ENCODE measurements around the gene PDE3B.

PDE3B gene

GRCh38 chr11:14641801-14642200, 1.8 kb upstream of the PDE3B start:
- no peak for DNase-seq (ENCODE audit: low read depth)
- H3K4me3 ChIP-seq (ENCODE audit: low read depth, low read length), result no peak overlapping the region
- no peak for TF ChIP-seq CTCF (IDR thresholded peaks at IDR 0.05; ENCODE audit: low read depth, low read length, missing control alignments)

GRCh38 chr11:14642453-14642852, 1.2 kb upstream of the PDE3B start:
- no peak for TF ChIP-seq CTCF (IDR thresholded peaks at IDR 0.05; ENCODE audit: low read depth, low read length, missing control alignments)
- no peak overlapping the region for H3K4me3 ChIP-seq (ENCODE audit: low read depth, low read length)
- DNase-seq (ENCODE audit: low read depth), result no peak

- DNase-seq (ENCODE audit: low read depth), result no peak
- TF ChIP-seq CTCF (IDR thresholded peaks at IDR 0.05; ENCODE audit: low read depth, low read length, missing control alignments), result no peak
- H3K4me3 ChIP-seq (ENCODE audit: low read depth, low read length), result peak overlapping the region; percentile 69
Observed at GRCh38 chr11:14642873-14643696, 519 bp upstream of the PDE3B start.

- TF ChIP-seq CTCF (IDR thresholded peaks at IDR 0.05; ENCODE audit: low read depth, low read length, missing control alignments), result peak; percentile 8
- no peak for DNase-seq (ENCODE audit: low read depth)
- H3K4me3 ChIP-seq (ENCODE audit: low read depth, low read length), result peak overlapping the region; percentile 69
Observed at GRCh38 chr11:14644226-14645014, 816 bp downstream of the PDE3B start.

GRCh38 chr11:14645015-14645912, 1.7 kb downstream of the PDE3B start:
- TF ChIP-seq CTCF (IDR thresholded peaks at IDR 0.05; ENCODE audit: low read depth, low read length, missing control alignments), result no peak
- H3K4me3 ChIP-seq (ENCODE audit: low read depth, low read length), result peak overlapping the region; percentile 69
- DNase-seq (ENCODE audit: low read depth), result no peak

- DNase-seq (ENCODE audit: low read depth), result no peak
- H3K4me3 ChIP-seq (ENCODE audit: low read depth, low read length), result no peak overlapping the region
- no peak for TF ChIP-seq CTCF (IDR thresholded peaks at IDR 0.05; ENCODE audit: low read depth, low read length, missing control alignments)
Observed at GRCh38 chr11:14645985-14646900, 2.6 kb downstream of the PDE3B start.
